NCI-H2171 treated with DMSO at 0.1 percent for 48 hours (cell line): ENCODE results near the gene ERLEC1.
A peak's percentile ranks its signal among the peaks of the same experiment; 100 is the strongest.
"Not testable (repeated sequence)": the region's sequence is repeated elsewhere in the genome, so short reads cannot be mapped to it uniquely, and the experiment has no call there.

Source experiments
- DNase-seq: peaks from one replicate; lab custom pipeline; 2025; lab: John Stamatoyannopoulos, UW

The ERLEC1 gene

GRCh38 chr2:53784436-53784835 lies 2.4 kb upstream of the ERLEC1 start:
- no peak for DNase-seq

GRCh38 chr2:53785366-53785765 lies 1.5 kb upstream of the ERLEC1 start:
- DNase-seq, result no peak

- DNase-seq, result peak; percentile 57
Measured at GRCh38 chr2:53786352-53786704, 516 bp upstream of the ERLEC1 start.

- DNase-seq, result no peak
Measured at GRCh38 chr2:53787614-53788289, 908 bp downstream of the ERLEC1 start.

GRCh38 chr2:53793261-53793660 lies 6.4 kb downstream of the ERLEC1 start:
- DNase-seq, result no peak

GRCh38 chr2:53793821-53794220 lies 7.0 kb downstream of the ERLEC1 start:
- no peak for DNase-seq

GRCh38 chr2:53801547-53801946 lies 14.7 kb downstream of the ERLEC1 start:
- no peak for DNase-seq

- DNase-seq, result peak; percentile 37
Measured at GRCh38 chr2:53802617-53803151, 15.8 kb downstream of the ERLEC1 start.

GRCh38 chr2:53811601-53812000 lies 24.8 kb downstream of the ERLEC1 start:
- no peak for DNase-seq

GRCh38 chr2:53813151-53813550 lies 26.3 kb downstream of the ERLEC1 start:
- DNase-seq, result no peak

- no peak for DNase-seq
Measured at GRCh38 chr2:53818854-53819435, 32.1 kb downstream of the ERLEC1 start.

GRCh38 chr2:53819634-53820033 lies 32.8 kb downstream of the ERLEC1 start:
- DNase-seq, result no peak

- DNase-seq, result no peak
Measured at GRCh38 chr2:53820048-53820447, 33.2 kb downstream of the ERLEC1 start.

- DNase-seq, result no peak
Measured at GRCh38 chr2:53820711-53821110, 33.9 kb downstream of the ERLEC1 start.

GRCh38 chr2:53821810-53822209 lies 35.0 kb downstream of the ERLEC1 start:
- DNase-seq, result no peak

GRCh38 chr2:53823639-53824038 lies 36.8 kb downstream of the ERLEC1 start:
- DNase-seq, result not testable (repeated sequence)

- no peak for DNase-seq
Measured at GRCh38 chr2:53826030-53826410, 39.2 kb downstream of the ERLEC1 start.

GRCh38 chr2:53826587-53827397 lies 39.9 kb downstream of the ERLEC1 start:
- DNase-seq, result no peak

GRCh38 chr2:53827398-53828175 lies 40.7 kb downstream of the ERLEC1 start:
- no peak for DNase-seq

GRCh38 chr2:53828331-53828730 lies 41.5 kb downstream of the ERLEC1 start:
- no peak for DNase-seq

- DNase-seq, result no peak
Measured at GRCh38 chr2:53829273-53829979, 42.6 kb downstream of the ERLEC1 start.

GRCh38 chr2:53829980-53830290 lies 43.1 kb downstream of the ERLEC1 start:
- DNase-seq, result not testable (repeated sequence)
